M059J (cell line): ENCODE data around the gene SPATA12. TPM values are rescaled to one million over a fixed set of nuclear protein-coding genes. Genes with fewer than 3 reads are reported as not detected.

Experiments
- DNase-seq: peaks from one replicate; pipeline ENCODE4 v3.0.0-alpha.2; 2012; ENCODE audit warnings: low read depth
- total RNA-seq: library from RNA; depleted of rRNA; stranded (reverse); fragments of >200 nt; shearing (Covaris generic); gene quantifications from 2 replicates; pipeline ENCODE4 v1.2.3, GENCODE V29; 2014; rRNA removed

The SPATA12 gene
- total RNA-seq, 1 experiment from 2014 or later = 0.07 TPM

DNA sequence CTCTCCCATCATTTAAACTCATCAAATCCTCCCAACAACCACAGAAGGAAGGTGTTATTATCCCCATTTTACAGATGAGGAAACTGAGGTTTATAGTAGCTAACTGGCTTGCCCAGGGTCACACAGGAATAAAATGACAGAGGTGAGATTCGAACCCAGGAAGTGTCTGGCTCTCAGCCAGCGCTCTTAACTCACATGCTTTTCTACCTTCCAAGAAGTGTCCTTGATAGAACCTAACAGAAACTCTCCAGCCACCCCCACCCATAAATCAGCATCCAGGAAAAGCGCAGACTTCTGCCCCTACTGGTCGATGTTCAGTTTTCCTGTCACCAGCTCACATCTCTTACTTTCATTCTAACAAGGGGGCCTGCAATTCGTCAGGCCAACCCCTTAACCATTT lies 51.7 kb downstream of the SPATA12 start:
- no peak for DNase-seq

DNA sequence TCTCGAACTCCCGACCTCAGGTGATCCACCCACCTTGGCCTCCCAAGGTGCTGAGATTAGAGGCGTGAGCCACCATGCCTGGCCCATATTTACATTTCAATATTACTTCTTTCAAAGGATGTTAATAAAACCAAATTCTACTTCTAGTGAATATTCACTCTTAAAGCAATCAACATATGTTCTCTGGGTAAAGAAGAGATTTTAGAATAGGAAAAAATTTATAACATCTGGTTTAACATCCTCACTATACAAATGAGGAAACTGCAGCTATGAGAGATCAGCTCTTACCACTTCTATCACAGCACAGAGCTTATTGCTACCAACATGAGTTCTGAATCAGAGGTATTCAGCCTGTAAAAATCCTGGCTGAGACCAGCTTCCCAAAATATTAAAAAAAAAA lies 56.0 kb downstream of the SPATA12 start:
- DNase-seq = no peak

DNA sequence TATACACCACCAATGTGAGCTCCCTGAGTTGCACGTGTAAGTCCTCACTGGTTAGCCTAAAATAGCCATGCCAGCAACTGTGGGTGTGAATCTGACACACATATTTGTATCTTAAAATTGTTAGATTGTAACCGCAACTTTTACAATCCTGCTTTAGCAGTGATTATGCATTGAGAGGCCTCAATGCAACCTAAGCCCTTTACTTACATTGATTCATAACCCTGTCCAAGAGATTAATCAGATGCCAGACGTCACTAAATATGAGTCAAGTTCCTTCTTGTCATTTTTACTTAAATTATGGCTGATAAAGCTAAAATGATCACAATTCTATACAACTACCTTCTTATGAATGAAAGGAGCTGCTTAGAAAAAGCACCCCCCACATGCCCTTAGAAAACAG lies 57.8 kb downstream of the SPATA12 start:
- DNase-seq = no peak

DNA sequence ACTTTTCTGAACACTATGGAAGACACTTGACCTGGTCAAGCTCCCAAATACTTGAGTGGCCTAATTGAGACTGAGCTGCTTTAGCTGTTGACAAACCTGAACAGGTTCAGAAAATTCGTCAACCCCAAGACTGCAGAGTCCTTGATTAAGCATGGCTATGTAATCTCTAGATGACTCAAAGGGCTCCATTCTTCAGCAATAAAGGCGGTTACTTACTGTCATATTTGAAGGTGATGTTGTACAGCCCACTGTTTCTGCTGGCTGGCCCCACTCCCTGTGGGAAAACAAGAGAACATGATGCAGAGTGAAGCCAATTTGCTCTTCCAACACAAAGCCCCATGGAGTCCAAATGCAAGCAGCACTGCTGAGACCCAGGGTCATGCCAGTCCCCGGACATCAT lies 59.6 kb downstream of the SPATA12 start:
- DNase-seq = no peak

DNA sequence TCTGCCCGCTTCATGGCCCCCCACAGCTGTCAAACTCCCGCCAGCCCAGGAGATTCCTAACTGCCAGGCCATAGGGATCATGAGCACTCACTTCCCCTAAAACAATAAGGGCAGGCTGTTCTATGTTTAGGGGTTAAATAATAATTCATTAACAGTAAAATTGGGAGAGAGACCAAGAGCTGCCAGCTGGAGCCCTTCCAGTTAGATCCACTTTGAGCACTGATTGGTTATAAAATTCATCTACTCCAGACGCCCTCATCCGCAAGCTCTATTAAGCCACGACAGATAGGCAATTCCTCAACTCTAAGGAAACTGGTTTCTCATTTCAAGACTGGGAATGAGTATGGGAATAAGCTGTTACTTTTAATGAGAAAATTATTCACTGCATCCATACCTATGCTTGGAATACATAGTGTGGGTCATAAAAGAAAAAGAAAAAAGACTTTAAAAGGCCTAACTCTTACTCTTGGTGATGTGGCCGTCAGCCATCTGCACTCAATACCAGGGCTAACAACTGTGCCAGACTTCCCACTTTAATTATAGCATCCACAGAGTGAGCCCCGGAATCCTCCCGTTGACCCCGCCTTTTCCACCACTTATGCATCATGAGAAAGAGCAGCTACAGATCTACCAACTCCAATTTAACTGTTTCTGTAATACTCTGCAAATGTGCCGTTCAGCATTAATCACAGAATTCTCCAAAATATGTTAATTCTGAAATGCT lies 60.1 kb downstream of the SPATA12 start:
- no peak for DNase-seq

Other genes starting within 250 kb of the SPATA12 start
- gene IL17RD, start 104.7 kb downstream of the SPATA12 start, total RNA-seq = 1.6 and 3.5 TPM in 2 replicates
- 1.4 TPM in 1 of 2 replicates, not detected in the other for gene HESX1, start 139.3 kb downstream of the SPATA12 start, total RNA-seq
- 12.8 and 19.0 TPM in 2 replicates for gene APPL1, start 167.1 kb downstream of the SPATA12 start, total RNA-seq
- not detected in 2 replicates for gene ASB14, start 232.0 kb downstream of the SPATA12 start, total RNA-seq